NCI-H128 (cell line): Measurements from ENCODE around the gene ZNF451.

ENCODE experiments used
- DNase-seq: peaks from one replicate; lab custom pipeline; 2025; ENCODE audit not compliant: unreplicated experiment; lab: John Stamatoyannopoulos, UW

The ZNF451 gene

DNA sequence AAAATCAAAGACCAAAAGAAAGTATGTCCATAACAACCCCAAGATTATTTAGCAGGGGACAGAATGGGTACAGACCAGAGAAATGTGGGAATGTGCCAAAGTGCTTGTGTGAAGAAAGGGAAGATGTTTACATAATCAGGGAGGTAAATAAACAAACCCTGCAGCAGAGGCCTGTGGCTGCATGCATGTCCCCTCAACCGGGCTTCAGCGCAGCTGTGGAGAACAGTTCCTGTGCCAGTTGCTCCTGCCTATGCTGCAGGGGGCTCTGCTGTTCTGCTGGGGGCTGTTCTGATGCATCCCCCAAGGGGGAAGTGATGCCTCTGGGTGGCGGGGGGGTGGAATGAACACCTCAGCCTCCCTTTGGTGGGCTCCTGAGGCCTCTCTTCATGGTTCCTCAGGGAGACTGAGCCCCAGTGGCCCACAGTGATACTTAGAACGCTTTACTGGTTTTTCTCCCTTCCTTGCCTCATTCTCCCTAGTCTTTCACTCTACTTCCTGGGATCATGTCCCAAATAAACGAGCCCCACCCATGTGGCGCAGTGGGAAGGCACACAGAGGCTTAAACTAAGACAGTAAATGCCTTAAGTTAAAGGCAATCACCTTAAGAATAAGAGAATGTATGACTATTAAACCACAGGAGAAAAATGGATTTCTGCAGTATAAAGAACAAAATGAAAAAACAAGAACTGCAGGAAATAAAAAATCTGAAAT lies 109.1 kb downstream of the ZNF451 start:
- DNase-seq: no peak

DNA sequence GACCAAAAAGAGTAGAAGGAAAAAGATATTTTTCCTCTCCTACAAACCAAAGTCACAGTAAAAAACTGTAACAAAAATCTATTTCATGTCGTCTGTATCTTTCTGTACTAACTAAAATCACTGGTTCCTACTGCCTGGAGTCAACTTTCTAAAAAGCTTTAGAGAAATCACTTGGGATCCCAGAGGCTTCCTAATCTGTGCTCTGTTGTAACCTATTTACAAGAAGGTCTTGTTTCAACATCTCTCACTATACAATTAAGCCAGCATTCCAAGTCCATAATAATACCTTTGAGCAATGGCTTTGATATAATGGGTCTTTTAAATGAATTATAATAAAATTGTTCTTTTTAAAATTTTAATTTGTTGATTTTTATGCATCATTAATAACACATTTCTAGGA lies 111.7 kb downstream of the ZNF451 start:
- DNase-seq: no peak

DNA sequence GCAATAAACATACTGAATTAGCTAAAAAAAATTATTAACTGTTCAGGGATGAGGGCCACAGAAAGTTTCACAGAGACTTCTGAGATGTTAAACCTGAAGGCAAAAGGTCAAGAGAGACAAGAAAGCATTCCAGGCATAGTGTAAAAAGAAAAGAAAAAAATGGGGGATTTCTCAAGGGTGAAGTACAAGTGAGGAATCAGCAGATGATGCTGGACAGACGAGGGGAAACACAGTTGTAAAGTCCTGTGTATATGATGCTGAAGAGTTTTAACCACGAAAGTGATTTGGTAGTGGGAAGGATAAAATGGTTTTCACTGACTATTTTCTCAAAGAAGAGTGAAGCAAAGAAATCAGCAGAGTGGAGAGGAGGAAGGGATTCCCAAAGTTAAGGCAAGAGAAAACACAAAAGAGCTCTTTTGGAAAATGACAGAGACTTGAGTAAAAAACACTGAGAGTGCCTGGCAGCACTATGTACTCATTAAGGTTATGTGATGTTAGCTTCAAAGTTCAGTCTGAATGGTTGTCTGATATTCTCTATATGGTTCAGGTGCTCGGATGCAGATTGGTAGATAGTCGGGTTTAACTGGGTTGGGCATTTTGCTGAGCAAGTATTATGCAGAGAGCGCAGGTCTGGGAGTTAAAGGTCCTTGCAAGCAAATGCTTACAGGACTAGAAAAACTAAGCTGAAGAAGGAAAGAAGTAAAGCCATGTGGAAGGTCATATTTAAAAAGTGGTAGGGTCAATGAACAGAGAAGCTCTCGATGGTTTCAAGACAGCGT lies 115.8 kb downstream of the ZNF451 start:
- DNase-seq: no peak

DNA sequence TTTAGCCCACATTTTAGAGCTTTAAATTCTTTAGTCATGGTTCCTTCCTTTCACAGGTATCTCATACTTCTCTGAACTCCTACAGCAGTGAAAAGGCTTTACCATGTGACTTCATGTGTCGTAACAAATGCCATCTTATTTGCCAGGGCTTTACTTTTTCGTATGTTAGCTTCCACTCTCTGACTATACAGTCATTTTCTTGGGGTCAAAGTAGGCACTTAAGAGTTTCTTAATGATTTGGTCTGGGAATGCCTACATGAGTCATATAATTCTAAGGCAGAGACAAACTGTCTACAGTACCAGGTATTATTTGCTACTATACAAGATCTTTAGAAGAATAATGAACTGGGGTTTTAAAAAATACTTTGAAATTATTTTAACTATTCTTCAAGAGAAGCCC lies 117.2 kb downstream of the ZNF451 start:
- DNase-seq: no peak

DNA sequence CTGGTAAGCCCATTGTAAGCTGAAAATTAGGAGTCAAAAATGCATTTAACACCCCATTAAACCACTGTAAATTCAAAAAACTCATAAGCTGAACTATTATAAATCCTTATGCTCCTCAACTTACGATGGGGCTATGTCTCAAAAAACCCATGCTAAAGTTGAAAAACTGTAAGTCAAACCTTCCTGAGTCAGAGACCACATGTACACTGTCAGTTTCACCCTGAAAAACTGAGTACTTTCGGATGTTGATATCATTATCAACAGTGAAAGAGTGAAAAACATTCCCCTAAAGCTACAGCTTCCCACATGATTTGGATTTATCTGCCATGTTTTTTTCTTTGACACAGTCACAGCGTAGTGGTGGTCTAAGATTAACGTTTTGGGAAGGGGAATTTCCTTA lies 117.9 kb downstream of the ZNF451 start:
- DNase-seq: no peak

DNA sequence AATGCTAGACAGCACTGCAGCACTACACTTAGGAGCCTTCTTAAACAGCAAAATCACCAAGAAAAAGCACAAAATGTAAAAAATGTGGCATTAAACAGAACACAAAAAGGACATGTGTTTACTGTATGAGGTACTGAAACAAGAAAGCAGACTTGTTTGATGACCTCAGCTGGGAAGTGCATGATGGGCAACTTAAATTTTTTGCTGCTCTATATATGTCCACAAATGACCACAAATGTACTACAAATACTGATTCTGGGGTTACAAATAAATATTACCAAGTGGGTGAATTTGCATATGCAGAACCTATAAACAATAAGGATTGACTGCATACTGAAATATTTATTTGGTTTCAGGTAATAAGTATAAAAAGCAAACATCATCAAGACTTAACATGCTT lies 119.0 kb downstream of the ZNF451 start:
- no peak for DNase-seq

DNA sequence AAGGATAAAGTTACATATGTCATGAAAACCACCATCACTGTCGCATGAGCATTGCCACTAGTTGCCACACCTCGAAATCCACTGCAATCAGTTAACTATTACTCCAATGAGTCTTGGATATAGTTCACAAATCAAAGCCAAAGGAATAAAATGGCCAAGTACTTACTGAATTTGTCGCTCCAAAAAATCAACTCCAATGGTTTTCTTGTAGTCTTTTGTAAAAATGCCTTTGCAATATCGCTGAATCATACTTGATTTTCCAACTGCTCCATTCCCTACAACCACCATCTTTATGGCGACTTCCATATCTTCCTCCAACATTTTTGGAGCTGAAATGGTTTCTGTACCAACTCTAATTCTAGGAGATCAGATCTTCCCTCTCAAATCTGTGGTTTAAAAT lies 120.1 kb downstream of the ZNF451 start:
- no peak for DNase-seq

DNA sequence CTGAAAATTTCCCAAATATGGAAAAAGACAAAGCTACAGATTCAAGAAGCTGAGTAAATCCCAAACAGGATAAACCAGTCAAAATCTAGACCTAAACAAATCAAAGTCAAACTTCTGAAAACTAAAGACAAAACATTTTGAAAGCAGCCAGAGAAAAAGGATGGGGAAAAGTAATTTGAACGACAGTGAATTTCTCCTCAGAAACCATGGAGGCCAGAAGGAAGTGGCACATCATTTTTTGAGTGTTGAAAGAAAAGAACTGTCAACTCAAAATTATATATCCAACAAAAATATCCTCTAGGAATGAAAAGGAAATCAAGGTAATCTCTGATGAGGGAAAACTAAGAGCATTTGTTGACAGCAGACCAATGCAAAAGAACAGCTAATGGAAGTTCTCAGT lies 125.3 kb downstream of the ZNF451 start:
- no peak for DNase-seq

DNA sequence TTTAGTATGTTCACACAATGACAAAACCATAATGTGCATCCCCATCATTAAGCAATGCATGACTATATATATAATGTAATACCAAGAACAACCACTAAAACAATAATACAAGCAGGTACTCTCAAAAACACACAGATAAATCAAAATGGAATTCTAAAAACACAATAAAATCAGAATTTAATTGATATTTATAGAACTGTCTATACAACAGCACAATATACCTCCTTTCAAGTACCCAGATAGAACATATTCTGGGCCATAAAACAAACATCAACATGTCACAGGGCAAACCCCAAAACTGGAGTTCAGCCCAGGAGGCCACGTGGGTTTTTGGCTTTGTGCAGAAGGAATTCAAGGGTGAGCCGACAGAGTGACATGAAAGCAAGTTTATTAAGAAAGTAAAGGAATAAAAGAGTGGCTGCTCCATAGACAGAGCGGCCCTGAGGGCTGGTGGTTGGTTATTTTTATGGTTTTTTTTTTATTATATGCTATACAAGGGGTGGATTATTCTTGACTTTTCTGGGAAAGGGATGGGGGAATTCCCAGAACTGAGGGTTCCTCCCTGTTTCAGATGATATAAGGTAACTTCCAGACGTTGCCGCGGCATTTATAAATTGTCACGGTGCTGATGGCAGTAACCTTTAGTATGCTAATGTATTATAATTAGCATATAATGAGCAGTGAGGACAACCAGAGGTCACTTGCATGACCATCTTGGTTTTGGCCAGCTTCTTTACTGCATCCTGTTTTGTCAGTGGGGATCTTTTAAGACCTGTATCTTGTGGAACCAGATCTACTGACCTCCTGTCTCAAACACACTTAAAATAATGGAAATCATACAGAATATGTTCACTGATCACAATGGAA lies 126.5 kb downstream of the ZNF451 start:
- DNase-seq: no peak

DNA sequence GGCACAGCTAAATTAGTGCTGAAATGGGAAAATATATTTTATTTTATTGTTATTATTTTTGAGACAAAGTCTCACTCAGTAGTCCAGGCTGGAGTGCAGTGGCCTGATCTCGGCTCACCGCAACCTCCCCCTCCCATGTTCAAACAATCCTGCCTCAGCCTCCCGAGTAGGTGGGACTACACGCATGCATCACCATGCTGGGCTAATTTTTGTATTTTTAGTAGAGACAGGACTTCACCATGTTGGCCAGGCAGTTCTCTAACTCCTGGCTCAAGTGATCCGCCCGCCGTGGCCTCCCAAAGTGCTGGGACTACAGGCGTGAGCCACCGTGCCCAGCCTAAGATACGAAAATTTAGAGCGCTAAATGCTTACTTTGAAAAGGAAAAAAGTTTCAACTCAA lies 127.3 kb downstream of the ZNF451 start:
- DNase-seq: no peak
